Measurements from ENCODE around the gene WDR59.

DNA sequence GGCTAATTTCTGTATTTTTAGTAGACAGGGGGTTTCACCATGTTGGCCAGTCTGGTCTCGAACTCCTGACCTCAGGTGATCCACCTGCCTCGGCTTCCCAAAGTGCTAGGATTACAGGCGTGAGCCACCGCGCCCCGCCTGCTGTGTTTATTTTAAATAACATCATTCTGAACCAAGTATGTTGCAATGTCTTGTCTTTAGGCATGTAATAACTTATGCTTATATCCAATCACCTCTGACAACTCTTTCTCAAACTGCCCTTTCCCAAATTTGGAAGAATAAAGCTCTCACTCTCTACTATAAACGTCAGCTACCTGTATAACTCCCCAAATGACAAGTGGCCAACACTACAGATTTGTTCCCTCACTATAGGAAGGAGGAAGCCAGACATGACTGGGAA, 107.2 kb downstream of the WDR59 start:
- TF ChIP-seq POLR2AphosphoS5 (IDR thresholded peaks at IDR 0.05; ENCODE audit: low read depth, low read length): no peak
- TF ChIP-seq PAX5 (IDR thresholded peaks at IDR 0.05; ENCODE audit: insufficient read depth, low read length, severe bottlenecking): no peak
